OCI-LY3 (cell line): ENCODE measurements around the gene SPACA7.

Experiments
- EZH2phosphoT487 ChIP-seq: fragments of 200-600 bp; shearing (Covaris generic); IDR thresholded peaks from 2 replicates; pipeline ENCODE4 v1.6.1; 2018; ENCODE audit warnings: antibody characterized with exemption, mixed run types, low read depth
- TF ChIP-seq, protein P1 (sequence below): fragments of 200-600, 300-600 bp; sonication (generic); IDR thresholded peaks from 2 replicates; pipeline ENCODE4 v1.5.1; 2014; ENCODE audit warnings: antibody characterized with exemption, low read length, low read depth

DNA sequence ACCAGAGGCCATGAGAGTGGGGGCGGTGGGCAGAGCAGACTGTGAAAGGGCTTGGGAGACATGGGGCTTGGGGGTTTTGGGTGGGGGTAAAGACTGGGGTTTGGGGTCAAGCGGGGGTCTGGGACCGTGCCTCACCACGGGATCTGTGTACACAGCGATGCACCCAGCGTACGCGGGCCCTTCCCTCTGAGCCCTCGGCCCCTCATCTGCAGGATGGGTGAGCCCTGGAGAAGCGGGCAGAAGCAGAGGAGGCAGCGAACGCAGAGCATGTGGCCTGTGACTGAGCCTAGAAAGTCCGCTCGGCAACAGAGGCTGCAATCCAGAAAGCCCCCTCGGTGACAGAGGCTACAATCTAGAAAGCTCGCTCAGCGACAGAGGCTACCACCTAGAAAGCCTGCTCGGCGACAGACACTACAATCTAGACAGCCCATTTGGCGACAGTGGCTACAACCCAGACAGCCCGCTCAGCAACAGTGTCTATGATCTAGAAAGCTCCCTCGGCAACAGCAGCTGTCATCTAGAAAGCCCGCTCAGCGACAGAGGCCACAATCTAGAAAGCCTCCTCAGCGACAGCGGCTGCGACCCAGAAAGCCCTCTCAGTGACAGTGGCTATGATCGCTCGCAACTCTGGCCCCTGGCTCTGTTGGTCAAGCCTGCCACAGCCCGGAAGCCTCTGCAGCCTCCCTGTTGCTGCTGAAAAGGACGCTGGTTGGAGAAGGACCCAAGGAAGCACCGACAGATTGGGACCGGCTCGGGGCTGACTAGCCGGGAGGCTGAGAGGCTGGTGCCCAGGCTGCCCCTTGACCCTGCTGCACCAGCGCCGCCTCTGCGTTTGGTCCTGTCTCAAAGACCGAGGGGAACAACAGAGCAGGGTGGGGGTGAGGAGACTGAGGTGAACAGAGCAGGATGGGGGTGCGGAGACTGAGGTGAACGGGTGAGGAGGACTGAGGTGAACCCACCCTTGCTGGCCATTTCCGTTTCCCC, 68.6 kb downstream of the SPACA7 start:
- TF ChIP-seq, protein P1, sequence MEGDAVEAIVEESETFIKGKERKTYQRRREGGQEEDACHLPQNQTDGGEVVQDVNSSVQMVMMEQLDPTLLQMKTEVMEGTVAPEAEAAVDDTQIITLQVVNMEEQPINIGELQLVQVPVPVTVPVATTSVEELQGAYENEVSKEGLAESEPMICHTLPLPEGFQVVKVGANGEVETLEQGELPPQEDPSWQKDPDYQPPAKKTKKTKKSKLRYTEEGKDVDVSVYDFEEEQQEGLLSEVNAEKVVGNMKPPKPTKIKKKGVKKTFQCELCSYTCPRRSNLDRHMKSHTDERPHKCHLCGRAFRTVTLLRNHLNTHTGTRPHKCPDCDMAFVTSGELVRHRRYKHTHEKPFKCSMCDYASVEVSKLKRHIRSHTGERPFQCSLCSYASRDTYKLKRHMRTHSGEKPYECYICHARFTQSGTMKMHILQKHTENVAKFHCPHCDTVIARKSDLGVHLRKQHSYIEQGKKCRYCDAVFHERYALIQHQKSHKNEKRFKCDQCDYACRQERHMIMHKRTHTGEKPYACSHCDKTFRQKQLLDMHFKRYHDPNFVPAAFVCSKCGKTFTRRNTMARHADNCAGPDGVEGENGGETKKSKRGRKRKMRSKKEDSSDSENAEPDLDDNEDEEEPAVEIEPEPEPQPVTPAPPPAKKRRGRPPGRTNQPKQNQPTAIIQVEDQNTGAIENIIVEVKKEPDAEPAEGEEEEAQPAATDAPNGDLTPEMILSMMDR: no peak
- TF ChIP-seq EZH2phosphoT487: no peak
